Ovary (tissue), 9 donors: ENCODE results near the gene TGM2. TPM values are rescaled to one million over a fixed set of nuclear protein-coding genes. Genes with fewer than 3 reads are reported as not detected.

ENCODE experiments used
- DNase-seq, 5 donors: peaks; one replicate each; pipeline ENCODE4 v3.0.0-alpha.2; 2019 to 2020
- H3K27ac ChIP-seq, 2 donors: fragments of 200-600 bp; one replicate each; pipeline versions ENCODE4 v1.5.1 to v1.8.0; 2019 to 2022
- H3K27me3 ChIP-seq: fragments of 200-600 bp; one replicate; pipeline ENCODE4 v1.8.0; 2022
- H3K36me3 ChIP-seq: fragments of 200-600 bp; sonication (generic); one replicate; pipeline ENCODE4 v1.5.1; 2019
- H3K4me1 ChIP-seq: one replicate; pipeline ENCODE4 v1.8.1; 2013; ENCODE audit warnings: mild to moderate bottlenecking, moderate library complexity; ENCODE audit not compliant: insufficient read depth
- H3K4me3 ChIP-seq: fragments of 200-600 bp; sonication (generic); one replicate; pipeline ENCODE4 v1.5.1; 2017
- H3K9me3 ChIP-seq, 2 donors: fragments of 200-600 bp in 1 of 2; sonication (generic) in 1 of 2; one replicate each; pipeline versions ENCODE4 v1.5.1 to v1.8.1; 2013 to 2019; ENCODE audit warnings: mild to moderate bottlenecking in 1 of 2, moderate library complexity in 1 of 2
- CTCF ChIP-seq, 3 donors: fragments of 450-650 bp in 2 of 3; fragments of 200-600 bp in 1 of 3; IDR thresholded peaks; one replicate each; pipeline versions ENCODE4 v1.5.1 to v1.8.0; 2016 to 2022; ENCODE audit warnings: antibody characterized with exemption in 3 of 3, mild to moderate bottlenecking in 1 of 3
- EP300 ChIP-seq: sonication (generic); formaldehyde crosslinking; IDR thresholded peaks from one replicate; pipeline ENCODE4 v1.6.1; 2017; ENCODE audit warnings: antibody characterized with exemption
- POLR2A ChIP-seq: fragments of 450-650 bp; IDR thresholded peaks from one replicate; pipeline ENCODE4 v1.6.1; 2017; ENCODE audit warnings: antibody characterized with exemption, mild to moderate bottlenecking, moderate library complexity
- WGBS, 3 donors: extraction: QIAGEN DNeasy Blood & Tissue Kit in 1 of 3; methylation state at CpG; one replicate each; pipeline versions ENCODE4 v1.1.5 to v1.1.7; 2013 to 2017; 5-methylcytosine and 5-hydroxymethylcytosine counted together
- intact Hi-C, 4 donors: fragments of 100-400 bp; cut with DNase I; formaldehyde crosslinking; loops; one replicate each; pipeline versions ENCODE4 v1.11.0 to v1.15.1; 2022 to 2023
- polyA plus RNA-seq, 2 donors: library from polyadenylated mRNA; stranded (reverse); fragments of 200-250 nt in 1 of 2; fragments of 350-450 nt in 1 of 2; fragmentation: Illumina TruSeq in 1 of 2; extraction: RNeasy Lipid Tissue Mini Kit (QIAGEN cat#74804) in 1 of 2; gene quantifications; one replicate each; pipeline ENCODE4 v1.2.3, GENCODE V29; 2013 to 2014
- total RNA-seq, 7 donors: library from RNA; depleted of rRNA in 2 of 7; stranded (reverse); fragments of >200 nt in 2 of 7; fragmentation: NEBNext Ultra II Directional in 3 of 7; extraction: Animal tissue kit (Norgen Biotek cat#: 25700) in 3 of 7; gene quantifications; one replicate each; pipeline versions ENCODE4 v1.1.0 to v1.2.4, GENCODE V29; 2016 to 2023
- donor health status: DM: no; HTN: no; CAD: no; lungs with moderate emphysema.
- donor health status: DM: no; HTN: no; CAD: no.
- donor health status: Bipolar disorder and iron deficiency.
- donor health status: DM: yes; HTN: yes; CAD: no.
- donor health status: DM: no; HTN: no; CAD: no.
- donor health status: DM: yes; HTN: yes; CAD: no.

TGM2 gene
- total and polyA plus RNA-seq, 9 donors: 15.0 to 320 (median 52.8) TPM

- H3K27me3 ChIP-seq: no peaks in the 10 kb centered on the region
- H3K4me1 ChIP-seq: peaks cover 2% of the 10 kb centered on the region
- intact Hi-C loops: no loop called here
- TF ChIP-seq POLR2A (no peak), EP300 (no peak), CTCF (IDR thresholded peaks at IDR 0.05) (no peak)
- H3K9me3 ChIP-seq: no peaks in the 10 kb centered on the region
- no peak overlapping the region for H3K27ac ChIP-seq
- H3K36me3 ChIP-seq: no peaks in the 10 kb centered on the region
- no peak for DNase-seq
- WGBS, 3 donors: 43 to 51% (median 49%) methylated on average over 4 of the region's 4 CpGs
- H3K4me3 ChIP-seq: no peak overlapping the region
These were observed 7.3 kb upstream of the TGM2 start for GRCh38 chr20:38172408-38172807.

- no peak for DNase-seq
- H3K27me3 ChIP-seq: no peaks in the 10 kb centered on the region
- intact Hi-C loops: no loop called here
- no peaks in the 10 kb centered on the region for H3K36me3 ChIP-seq
- TF ChIP-seq EP300: no peak
- no peak for TF ChIP-seq CTCF (IDR thresholded peaks at IDR 0.05)
- no peak for TF ChIP-seq POLR2A
- H3K27ac ChIP-seq: no peak overlapping the region
- 55 to 74% (median 73%) methylated on average over 4 of the region's 4 CpGs for WGBS, 3 donors
- H3K9me3 ChIP-seq: no peaks in the 10 kb centered on the region
- no peak overlapping the region for H3K4me3 ChIP-seq
- peaks cover 2% of the 10 kb centered on the region for H3K4me1 ChIP-seq
These were observed 6.6 kb upstream of the TGM2 start for GRCh38 chr20:38171675-38172043.

GRCh38 chr20:38170826-38171674, 6.0 kb upstream of the TGM2 start:
- no peaks in the 10 kb centered on the region for H3K27me3 ChIP-seq

GRCh38 chr20:38170219-38170825, 5.3 kb upstream of the TGM2 start:
- DNase-seq: no peak
- no peak overlapping the region for H3K27ac ChIP-seq
- H3K27me3 ChIP-seq: no peaks in the 10 kb centered on the region
- peaks cover 10% of the 10 kb centered on the region for H3K4me1 ChIP-seq
- intact Hi-C loops: no loop called here
- 53 to 78% (median 73%) methylated on average over 8 of the region's 8 CpGs for WGBS, 3 donors
- TF ChIP-seq EP300: no peak
- no peak for TF ChIP-seq POLR2A
- TF ChIP-seq CTCF (IDR thresholded peaks at IDR 0.05): no peak
- H3K36me3 ChIP-seq: no peaks in the 10 kb centered on the region
- H3K9me3 ChIP-seq: no peaks in the 10 kb centered on the region
- no peak overlapping the region for H3K4me3 ChIP-seq

More at GRCh38 chr20:38170826-38171674, 6.0 kb upstream of the TGM2 start:
- no peak for TF ChIP-seq EP300
- TF ChIP-seq POLR2A: no peak
- TF ChIP-seq CTCF (IDR thresholded peaks at IDR 0.05): no peak
- H3K4me1 ChIP-seq: peaks cover 4% of the 10 kb centered on the region
- DNase-seq: no peak
- intact Hi-C loops: no loop called here
- no peak overlapping the region for H3K27ac ChIP-seq
- H3K9me3 ChIP-seq: no peaks in the 10 kb centered on the region
- 17 to 24% (median 23%) methylated on average over 11 of the region's 11 CpGs for WGBS, 3 donors
- no peaks in the 10 kb centered on the region for H3K36me3 ChIP-seq
- H3K4me3 ChIP-seq: no peak overlapping the region
